A673 (cell line): ENCODE measurements around the gene NSUN6.

Source experiments
- EZH2 ChIP-seq: fragments of 200-600 bp; sonication (generic); IDR thresholded peaks from 2 replicates; pipeline ENCODE4 v1.6.1; 2017; ENCODE audit warnings: borderline replicate concordance, low read depth, mild to moderate bottlenecking, mixed read lengths, antibody characterized with exemption, low read length; ENCODE audit not compliant: poor library complexity, severe bottlenecking
- TF ChIP-seq, protein P1 (sequence below): fragments of 300-800, 200-600 bp; sonication (generic); conservative IDR thresholded peaks from 2 replicates; pipeline ENCODE4 v1.5.1; 2017; ENCODE audit warnings: low read depth, mild to moderate bottlenecking, antibody characterized with exemption, low read length, moderate library complexity, mixed read lengths

GRCh38 chr10:18659125-18659818 lies 7.9 kb upstream of the NSUN6 start, which contains the start of gene ARL5B:
- TF ChIP-seq, protein P1, sequence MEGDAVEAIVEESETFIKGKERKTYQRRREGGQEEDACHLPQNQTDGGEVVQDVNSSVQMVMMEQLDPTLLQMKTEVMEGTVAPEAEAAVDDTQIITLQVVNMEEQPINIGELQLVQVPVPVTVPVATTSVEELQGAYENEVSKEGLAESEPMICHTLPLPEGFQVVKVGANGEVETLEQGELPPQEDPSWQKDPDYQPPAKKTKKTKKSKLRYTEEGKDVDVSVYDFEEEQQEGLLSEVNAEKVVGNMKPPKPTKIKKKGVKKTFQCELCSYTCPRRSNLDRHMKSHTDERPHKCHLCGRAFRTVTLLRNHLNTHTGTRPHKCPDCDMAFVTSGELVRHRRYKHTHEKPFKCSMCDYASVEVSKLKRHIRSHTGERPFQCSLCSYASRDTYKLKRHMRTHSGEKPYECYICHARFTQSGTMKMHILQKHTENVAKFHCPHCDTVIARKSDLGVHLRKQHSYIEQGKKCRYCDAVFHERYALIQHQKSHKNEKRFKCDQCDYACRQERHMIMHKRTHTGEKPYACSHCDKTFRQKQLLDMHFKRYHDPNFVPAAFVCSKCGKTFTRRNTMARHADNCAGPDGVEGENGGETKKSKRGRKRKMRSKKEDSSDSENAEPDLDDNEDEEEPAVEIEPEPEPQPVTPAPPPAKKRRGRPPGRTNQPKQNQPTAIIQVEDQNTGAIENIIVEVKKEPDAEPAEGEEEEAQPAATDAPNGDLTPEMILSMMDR: no peak
- no peak for TF ChIP-seq EZH2
